Cerebellar nuclear complex (tissue), 1 donor: ENCODE measurements around the gene RUVBL2.
"Not testable (repeated sequence)": the region's sequence is repeated elsewhere in the genome, so short reads cannot be mapped to it uniquely, and the experiment has no call there.

Source experiments
- DNase-seq, 2 experiments: peaks; one replicate each; lab custom pipeline; 2025; lab: John Stamatoyannopoulos, UW

The RUVBL2 gene

DNA sequence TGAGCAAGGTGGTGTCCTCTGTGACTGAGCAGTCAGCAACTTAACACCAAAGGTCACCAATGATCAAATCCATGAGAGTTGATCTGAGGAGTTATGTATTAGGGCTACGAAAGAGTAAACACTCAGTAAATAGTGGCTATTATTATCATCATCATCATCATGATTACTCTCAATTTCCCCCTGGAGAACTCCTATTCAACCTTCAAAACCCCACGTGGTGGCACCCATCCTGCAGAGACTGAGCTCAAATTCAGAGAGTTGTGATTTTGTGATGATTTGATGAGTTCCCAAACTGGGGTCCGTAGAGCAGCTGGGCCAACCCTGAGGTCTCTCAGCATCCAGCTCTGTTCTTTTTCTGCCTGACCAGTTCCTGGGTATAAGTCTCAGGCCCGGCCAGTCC lies 56.1 kb downstream of the RUVBL2 start:
- not testable (repeated sequence) for DNase-seq

DNA sequence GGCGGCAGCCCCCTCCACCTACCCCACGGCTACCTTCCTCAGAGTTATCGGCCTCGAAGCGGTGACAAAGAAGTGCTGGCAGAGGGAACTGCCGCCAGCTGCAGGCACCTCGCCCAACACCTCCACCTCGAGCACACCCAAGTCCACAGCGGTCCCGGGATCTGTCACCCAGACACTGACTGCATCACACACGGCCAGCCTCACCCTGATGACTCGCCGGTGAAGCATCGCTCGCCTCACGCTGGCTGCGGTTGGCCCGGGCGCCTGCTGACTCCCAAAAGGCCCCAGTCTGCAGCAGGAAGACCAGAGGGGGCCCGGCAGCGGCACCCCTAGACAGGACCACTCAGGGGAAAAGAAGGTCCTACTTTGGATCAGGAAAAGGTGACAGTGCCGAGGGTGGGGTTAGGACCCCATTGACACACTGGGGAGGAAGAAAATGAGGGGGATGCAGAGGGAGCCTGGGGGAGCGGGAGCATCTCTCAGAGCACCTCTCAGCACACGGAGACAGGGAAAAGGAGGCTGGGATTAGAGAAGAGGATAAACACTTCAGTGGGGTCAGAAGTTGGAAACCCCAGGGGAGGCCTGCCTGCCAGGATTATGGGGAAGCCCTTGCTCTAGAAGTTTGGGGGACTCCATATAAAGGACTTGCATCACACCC lies 56.8 kb downstream of the RUVBL2 start:
- DNase-seq, result not testable (repeated sequence)

DNA sequence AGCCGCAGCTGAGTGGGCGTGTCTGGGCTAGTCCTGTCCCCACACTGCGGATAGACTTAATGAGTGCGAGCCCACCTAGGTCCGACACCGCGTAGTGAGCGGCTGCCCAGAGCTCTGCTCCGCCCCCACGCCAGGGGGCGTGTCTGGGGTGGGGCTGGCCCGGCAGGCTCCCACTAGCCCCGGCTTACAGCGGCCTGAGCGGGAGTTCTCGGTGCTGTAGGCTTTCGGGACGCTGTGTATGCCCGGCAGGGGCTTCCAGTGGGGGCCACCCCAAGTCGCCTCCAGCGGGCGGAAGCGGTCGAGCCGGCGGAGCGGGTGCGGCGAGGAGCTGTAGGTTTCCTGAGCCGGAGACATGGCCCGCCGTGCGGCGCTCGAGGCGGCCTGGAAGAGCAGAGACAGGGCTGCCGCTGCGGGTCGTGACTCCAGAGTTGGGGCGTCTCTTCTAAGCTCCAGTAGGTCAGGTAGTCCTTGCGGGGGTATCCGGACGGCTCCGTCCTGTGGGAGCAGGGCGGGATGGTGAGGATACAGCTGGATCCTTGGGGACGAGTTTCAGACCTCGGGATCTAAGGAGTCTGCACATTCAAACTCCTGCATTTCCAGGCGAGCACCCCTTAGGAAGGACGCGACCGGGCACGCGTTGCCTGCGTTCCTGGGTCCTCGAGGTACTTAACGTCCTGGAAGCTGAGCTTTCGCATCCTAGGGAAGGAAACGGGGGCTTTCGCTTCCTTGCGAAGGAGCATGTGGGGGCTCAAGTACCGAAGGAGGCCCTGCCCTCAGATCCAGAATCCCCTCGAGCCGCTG lies 62.6 kb downstream of the RUVBL2 start:
- DNase-seq, result no peak

DNA sequence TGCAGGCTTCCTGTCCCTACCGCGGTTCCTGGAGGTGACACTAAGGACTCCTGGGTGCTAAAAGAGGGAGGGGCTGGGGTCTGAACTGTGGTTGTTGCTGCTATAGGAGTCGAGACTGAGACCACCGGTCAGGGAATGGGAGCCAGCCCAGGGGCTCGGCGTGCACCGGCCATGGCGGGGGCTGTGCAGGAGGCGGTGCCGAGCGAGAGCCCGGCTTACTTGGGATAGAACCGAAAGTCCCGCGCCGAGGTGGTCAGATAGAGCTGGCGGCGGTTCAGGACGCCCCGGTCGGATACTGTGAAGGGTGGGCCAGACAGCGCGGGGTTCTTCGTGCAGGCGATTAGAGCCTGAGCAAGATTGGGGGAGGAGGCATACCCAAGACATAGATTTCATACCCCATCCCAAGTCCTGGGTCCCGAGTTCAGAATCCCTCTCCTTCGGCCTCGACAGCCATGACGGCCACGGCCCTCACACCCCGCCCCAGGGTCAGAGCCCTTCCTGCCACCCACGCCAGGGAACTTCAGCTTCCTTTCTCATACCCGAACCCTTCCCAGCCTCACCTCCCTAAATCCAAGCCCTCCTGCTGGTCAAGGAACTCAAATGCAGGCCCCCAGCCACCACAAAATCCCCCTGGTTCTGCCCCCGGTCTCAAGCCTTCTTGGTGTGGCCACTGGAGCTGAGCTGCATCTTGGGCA lies 63.4 kb downstream of the RUVBL2 start:
- DNase-seq, result not testable (repeated sequence)

DNA sequence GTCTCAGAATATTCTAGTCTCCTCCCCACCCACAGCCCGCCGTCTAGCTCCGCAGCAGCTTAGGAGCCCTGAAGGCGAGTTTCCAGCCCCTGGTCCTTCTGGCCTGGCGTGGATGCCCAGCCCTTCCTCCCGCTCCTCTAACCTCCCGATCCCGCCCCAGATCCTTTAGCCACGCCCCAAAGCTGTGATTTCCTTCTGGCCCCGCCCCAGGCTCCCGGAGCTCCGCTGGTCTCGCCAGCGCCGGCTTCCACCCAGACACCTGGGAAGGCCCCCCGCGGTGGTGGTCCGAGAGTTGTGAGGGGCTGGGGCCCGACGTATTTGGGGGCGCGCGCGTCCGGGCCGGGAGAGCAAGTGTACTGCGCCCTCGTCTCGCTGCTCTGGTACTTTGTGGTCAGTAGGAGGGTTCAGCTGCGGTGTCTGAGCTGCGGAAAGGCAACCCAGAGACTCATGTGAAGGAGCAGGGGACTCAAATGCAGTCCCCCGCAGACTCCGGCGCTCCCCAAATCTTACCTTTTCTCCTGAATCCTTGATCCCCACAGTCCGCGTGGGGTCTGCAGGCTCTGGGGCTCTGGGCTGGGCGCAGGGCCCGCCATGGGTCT lies 64.0 kb downstream of the RUVBL2 start, which contains the start of gene CGB7:
Gene CGB7 (minus strand): TSS at position 114 of the 599 bp plus-strand sequence. CDS start 2,374 bp downstream, outside the sequence.
- no peak for DNase-seq

DNA sequence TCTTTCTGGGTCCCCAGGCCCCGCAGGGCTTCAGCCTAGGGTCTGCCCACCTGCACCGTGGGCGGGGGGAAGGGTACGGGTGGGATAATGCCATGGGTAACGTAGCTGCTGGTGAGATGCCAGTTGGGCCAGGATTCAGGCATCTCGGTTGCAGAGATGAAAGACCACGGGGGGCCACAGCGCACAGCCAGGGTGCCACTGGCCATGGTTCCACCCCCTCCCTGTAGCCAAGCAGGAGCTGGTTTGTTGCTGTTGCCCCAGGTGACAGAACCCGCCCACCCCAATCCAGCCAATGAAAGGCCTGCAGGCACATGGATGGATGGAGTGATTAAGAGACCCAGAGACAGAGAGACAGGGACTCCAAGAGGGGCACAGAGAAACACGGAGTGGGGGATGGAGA lies 64.9 kb downstream of the RUVBL2 start:
- DNase-seq, result no peak

DNA sequence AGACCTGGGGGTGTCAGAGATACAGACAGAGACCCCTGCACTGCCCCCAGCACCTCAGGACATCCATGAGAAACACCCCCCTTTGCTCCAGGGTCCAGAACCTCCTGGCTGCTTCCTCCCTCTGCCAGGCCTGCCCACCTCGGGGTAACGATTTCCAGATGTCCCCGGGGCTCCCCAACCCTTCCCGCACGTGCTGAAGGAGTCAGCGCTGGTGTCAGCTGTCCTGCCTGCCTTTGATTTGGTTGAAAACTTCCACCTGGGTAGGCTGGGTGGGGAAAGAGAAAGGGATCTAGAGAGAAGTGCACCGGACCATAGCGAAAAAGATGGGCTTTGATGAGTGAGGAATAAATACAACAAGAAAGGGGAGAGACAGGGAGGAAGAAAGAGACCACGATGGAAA lies 65.4 kb downstream of the RUVBL2 start:
- no peak for DNase-seq

DNA sequence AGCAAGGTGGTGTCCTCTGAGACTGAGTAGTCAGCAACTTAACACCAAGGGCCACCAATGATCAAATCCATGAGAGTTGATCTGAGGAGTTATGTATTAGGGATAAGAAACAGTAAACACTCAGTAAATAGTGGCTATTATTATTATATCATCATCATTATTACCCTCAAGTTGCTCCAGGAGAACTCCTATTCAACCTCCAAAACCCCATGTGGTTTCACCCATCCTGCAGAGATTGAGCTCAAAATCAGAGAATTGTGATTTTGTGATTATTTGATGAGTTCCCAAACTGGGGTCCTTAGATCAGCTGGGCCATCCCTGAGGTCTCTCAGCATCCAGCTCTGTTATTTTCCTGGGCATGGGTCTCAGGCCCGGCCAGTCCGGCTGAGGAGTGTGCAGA lies 67.3 kb downstream of the RUVBL2 start:
- DNase-seq, result no peak

DNA sequence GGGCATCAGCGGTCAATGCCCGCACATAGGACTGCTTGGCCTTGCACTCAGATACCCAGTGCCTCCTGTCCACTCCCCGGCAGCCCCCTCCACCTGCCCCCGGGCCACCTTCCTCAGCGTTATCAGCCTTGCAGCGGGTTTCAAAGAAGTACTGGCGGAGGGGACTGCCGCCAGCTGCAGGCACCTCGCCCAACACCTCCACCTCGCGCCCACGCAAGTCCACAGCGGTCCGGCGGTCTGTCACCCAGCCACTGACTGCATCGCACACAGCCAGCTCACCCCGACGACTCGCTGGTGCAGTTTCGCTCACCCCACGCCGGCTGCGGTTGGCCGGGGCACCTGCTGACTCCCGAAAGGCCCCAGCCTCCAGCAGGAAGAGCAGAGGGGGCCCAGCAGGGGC lies 67.8 kb downstream of the RUVBL2 start:
- DNase-seq, result no peak

DNA sequence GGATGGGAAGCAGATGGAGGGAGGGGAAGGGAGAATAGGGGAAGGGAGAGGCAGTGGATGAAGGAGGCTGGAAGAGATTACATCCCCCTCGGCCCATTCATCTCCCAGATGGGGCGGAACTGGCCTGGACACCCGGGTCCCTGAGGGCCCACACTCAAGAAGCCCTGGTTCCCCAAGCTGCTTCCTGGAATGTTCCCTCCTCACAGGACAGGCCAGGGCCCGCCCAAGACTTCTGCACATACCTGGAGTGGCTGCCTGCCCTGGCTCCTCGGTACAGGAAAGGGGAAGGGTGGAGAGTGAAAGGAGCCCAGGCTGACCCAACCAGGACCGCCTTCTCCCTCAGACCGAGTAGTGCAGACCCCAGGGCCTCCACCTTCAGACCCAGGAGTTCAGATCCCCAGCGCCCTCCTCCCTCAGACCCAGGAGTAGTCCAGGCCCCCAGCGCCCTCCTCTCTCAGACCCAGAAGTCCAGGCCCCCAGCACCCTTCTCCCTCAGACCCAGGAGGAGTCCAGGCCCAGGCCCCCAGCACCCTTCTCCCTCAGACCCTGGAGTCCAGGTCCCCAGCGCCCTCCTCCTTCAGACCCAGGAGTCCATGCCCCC lies 70.4 kb downstream of the RUVBL2 start:
- DNase-seq, result no peak

DNA sequence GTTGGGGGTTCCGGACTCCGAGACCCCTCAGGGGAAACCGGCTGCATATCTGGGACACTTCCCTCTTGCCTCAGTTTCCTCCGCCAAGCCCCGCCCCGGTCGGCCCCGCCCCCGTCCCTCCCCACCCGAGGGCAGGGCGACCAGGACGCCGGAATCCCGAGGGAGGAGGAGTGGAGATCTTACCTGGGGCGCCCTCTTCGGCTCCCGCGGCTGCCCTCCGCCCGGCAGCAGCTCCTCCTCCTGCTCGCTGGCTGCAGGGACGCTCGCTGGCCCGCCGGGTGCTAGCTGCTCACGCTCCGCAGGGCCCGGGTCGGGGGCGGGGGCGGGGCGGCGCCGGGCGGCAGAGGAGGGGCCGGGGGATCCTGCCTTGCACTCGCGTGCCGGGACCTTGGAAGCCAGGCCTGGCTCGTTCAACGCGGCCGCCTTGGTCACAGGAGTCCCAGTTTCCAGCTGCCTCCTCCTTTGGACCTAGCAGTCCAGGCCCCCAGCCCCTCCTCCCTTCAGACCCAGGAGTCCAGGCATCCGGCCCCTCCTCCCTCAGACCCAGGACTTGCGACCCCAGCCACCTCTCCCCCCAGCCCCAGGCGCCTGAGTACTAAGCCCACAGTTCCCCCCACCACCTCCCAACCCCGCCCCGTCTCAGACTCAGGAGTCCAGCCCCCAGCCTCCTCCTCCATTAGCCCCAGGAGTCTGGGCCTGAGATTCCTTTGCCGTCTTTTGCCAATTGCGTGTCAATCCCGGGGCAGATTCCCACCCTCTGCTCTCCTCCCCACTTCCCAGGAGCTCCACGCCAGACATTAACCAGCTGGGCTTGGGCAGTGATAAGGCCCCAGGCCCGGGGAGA lies 71.3 kb downstream of the RUVBL2 start, which contains the start of gene NTF4:
Gene NTF4 (minus strand): TSS at position 51 of the 844 bp plus-strand sequence. CDS start 2,821 bp downstream, outside the sequence.
- DNase-seq, result no peak
